Activated CD4-positive, CD25-positive, alpha-beta regulatory T cell treated with anti-CD3 and anti-CD28 coated beads, Interleukin-2, amount 50 U/mL, for 16 hours (primary cell): ENCODE data around the gene PARD3B.

ENCODE experiments used
- DNase-seq: peaks from one replicate; pipeline ENCODE4 v3.0.0-alpha.2; 2020; ENCODE audit warnings: low read depth, low spot score

The PARD3B gene

GRCh38 chr2:204840504-204840903 is 295.2 kb downstream of the PARD3B start:
- no peak for DNase-seq

- DNase-seq, result no peak
Observed at GRCh38 chr2:204842068-204842467, 296.8 kb downstream of the PARD3B start.

GRCh38 chr2:204842661-204843485 is 297.6 kb downstream of the PARD3B start:
- DNase-seq, result no peak

- DNase-seq, result no peak
Observed at GRCh38 chr2:204846471-204846870, 301.2 kb downstream of the PARD3B start.

- no peak for DNase-seq
Observed at GRCh38 chr2:204849892-204850291, 304.6 kb downstream of the PARD3B start.

- no peak for DNase-seq
Observed at GRCh38 chr2:204850581-204850980, 305.3 kb downstream of the PARD3B start.

GRCh38 chr2:204853905-204854304 is 308.6 kb downstream of the PARD3B start:
- no peak for DNase-seq

GRCh38 chr2:204860274-204860673 is 315.0 kb downstream of the PARD3B start:
- no peak for DNase-seq

- DNase-seq, result no peak
Observed at GRCh38 chr2:204862809-204863208, 317.5 kb downstream of the PARD3B start.

- no peak for DNase-seq
Observed at GRCh38 chr2:204863336-204863735, 318.1 kb downstream of the PARD3B start.

GRCh38 chr2:204869132-204869823 is 324.0 kb downstream of the PARD3B start:
- no peak for DNase-seq

GRCh38 chr2:204870053-204870452 is 324.8 kb downstream of the PARD3B start:
- DNase-seq, result no peak

- no peak for DNase-seq
Observed at GRCh38 chr2:204871231-204871953, 326.1 kb downstream of the PARD3B start.

GRCh38 chr2:204876311-204876710 is 331.0 kb downstream of the PARD3B start:
- no peak for DNase-seq

GRCh38 chr2:204877691-204878090 is 332.4 kb downstream of the PARD3B start:
- DNase-seq, result no peak

- DNase-seq, result no peak
Observed at GRCh38 chr2:204880928-204881327, 335.7 kb downstream of the PARD3B start.

GRCh38 chr2:204881655-204882054 is 336.4 kb downstream of the PARD3B start:
- no peak for DNase-seq

- DNase-seq, result no peak
Observed at GRCh38 chr2:204885747-204886146, 340.5 kb downstream of the PARD3B start.

- no peak for DNase-seq
Observed at GRCh38 chr2:204886713-204887112, 341.4 kb downstream of the PARD3B start.

GRCh38 chr2:204888222-204888621 is 342.9 kb downstream of the PARD3B start:
- no peak for DNase-seq

GRCh38 chr2:204890680-204891079 is 345.4 kb downstream of the PARD3B start:
- DNase-seq, result no peak

- no peak for DNase-seq
Observed at GRCh38 chr2:204891739-204892138, 346.5 kb downstream of the PARD3B start.
